Coronary artery (tissue), 2 donors: ENCODE measurements around the gene TLX1.

Experiments used
- DNase-seq: peaks from one replicate; pipeline ENCODE4 v3.0.0-alpha.2; 2017; ENCODE audit warnings: low spot score
- H3K27ac ChIP-seq, 2 donors: fragments of 200-600 bp; sonication (generic); one replicate each; pipeline ENCODE4 v1.5.1; 2016 to 2019
- H3K4me3 ChIP-seq: fragments of 200-600 bp; sonication (generic); 2 replicates; pipeline ENCODE4 v1.5.1; 2016; ENCODE audit warnings: mild to moderate bottlenecking, moderate library complexity
- CTCF ChIP-seq: fragments of 200-600 bp; sonication (generic); IDR thresholded peaks from one replicate; pipeline ENCODE4 v1.5.1; 2019; ENCODE audit warnings: antibody characterized with exemption

Gene TLX1

GRCh38 chr10:101097881-101098280 lies 33.2 kb upstream of the TLX1 start:
- no peak for TF ChIP-seq CTCF
- H3K4me3 ChIP-seq, result no peak overlapping the region
- H3K27ac ChIP-seq, result no peak overlapping the region
- no peak for DNase-seq

GRCh38 chr10:101099901-101100300 lies 31.2 kb upstream of the TLX1 start:
- Histone ChIP-seq H3K27ac (no peak overlapping the region), H3K4me3 (no peak overlapping the region)
- DNase-seq, result no peak
- no peak for TF ChIP-seq CTCF

GRCh38 chr10:101101372-101101881 lies 29.7 kb upstream of the TLX1 start:
- DNase-seq, result no peak
- no peak for TF ChIP-seq CTCF
- H3K27ac ChIP-seq, result no peak overlapping the region

GRCh38 chr10:101103430-101103829 lies 27.7 kb upstream of the TLX1 start:
- TF ChIP-seq CTCF, result no peak
- no peak overlapping the region for H3K27ac ChIP-seq
- DNase-seq, result no peak
- no peak overlapping the region for H3K4me3 ChIP-seq

More at GRCh38 chr10:101101372-101101881, 29.7 kb upstream of the TLX1 start:
- no peak overlapping the region for H3K4me3 ChIP-seq

GRCh38 chr10:101106351-101106750 lies 24.7 kb upstream of the TLX1 start:
- no peak overlapping the region for H3K4me3 ChIP-seq
- TF ChIP-seq CTCF, result no peak
- no peak overlapping the region for H3K27ac ChIP-seq
- DNase-seq, result no peak

- no peak for DNase-seq
- no peak overlapping the region for H3K27ac ChIP-seq
- TF ChIP-seq CTCF, result no peak
- no peak overlapping the region for H3K4me3 ChIP-seq
These were observed 23.3 kb upstream of the TLX1 start for GRCh38 chr10:101107771-101108170.

GRCh38 chr10:101110856-101111523 lies 20.1 kb upstream of the TLX1 start:
- Histone ChIP-seq H3K27ac (no peak overlapping the region), H3K4me3 (no peak overlapping the region)
- no peak for DNase-seq
- TF ChIP-seq CTCF, result no peak
